Measurements from ENCODE around the gene TULP4.
"Not testable (repeated sequence)": the region's sequence is repeated elsewhere in the genome, so short reads cannot be mapped to it uniquely, and the experiment has no call there.

The TULP4 gene

DNA sequence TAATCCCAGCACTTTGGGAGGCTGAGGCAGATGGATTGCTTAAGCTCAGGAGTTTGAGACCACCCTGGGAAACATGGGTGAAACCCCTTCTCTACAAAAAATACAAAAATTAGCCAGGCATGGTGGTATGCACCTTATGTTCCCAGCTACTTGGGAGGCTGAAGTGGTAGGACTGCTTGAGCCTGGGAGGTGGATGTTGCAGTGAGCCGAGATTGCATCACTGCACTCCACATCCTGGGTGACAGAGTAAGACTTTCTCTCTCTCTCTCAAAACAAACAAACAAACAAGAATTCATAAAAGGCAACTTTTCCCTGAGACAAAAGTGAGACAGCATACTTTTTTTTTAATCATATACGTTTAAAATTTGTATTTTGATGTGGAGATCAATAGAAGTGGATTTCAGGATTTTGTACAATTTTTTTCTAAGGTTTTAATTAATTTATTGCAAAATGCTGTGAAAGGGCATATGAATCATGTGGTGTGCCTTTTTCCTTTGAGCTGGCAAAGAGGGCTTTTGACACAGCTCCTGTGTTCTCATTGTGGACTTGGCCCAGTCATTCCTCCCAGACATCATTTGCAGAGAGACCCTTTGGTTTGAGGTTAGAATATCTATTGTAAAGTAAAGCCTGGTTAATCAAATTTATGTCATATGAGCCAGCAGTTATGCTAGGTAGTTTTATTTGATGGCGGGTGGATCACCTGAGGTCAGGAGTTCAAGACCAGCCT, 77.1 kb downstream of the TULP4 start:
- TF ChIP-seq, protein P1, sequence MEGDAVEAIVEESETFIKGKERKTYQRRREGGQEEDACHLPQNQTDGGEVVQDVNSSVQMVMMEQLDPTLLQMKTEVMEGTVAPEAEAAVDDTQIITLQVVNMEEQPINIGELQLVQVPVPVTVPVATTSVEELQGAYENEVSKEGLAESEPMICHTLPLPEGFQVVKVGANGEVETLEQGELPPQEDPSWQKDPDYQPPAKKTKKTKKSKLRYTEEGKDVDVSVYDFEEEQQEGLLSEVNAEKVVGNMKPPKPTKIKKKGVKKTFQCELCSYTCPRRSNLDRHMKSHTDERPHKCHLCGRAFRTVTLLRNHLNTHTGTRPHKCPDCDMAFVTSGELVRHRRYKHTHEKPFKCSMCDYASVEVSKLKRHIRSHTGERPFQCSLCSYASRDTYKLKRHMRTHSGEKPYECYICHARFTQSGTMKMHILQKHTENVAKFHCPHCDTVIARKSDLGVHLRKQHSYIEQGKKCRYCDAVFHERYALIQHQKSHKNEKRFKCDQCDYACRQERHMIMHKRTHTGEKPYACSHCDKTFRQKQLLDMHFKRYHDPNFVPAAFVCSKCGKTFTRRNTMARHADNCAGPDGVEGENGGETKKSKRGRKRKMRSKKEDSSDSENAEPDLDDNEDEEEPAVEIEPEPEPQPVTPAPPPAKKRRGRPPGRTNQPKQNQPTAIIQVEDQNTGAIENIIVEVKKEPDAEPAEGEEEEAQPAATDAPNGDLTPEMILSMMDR (IDR thresholded peaks at IDR 0.05; ENCODE audit: control insufficient read depth, insufficient read depth, low read depth, low read length, missing control alignments), result no peak
- no peak for DNase-seq (ENCODE audit: low read depth)
- H3K4me3 ChIP-seq (ENCODE audit: control insufficient read depth, low read depth, low read length), result no peak overlapping the region

DNA sequence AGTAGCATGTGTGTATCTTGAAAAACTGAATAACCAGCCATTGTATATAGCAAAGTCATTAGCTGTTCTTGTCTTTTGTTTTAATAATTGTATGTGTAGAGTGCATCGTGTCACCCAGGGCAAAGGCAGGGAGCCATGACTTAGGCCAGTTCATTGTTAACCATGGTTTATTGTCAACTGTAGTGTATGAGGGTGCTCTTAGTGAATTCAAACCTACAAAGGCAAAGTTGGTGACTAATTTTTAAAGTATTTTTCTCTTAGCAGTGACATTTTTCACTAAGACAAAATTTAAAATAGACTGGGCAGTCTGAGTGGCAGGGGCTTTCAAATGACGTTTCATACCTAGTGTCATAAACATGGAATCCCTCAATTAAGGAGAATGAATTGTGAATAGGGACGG, 79.0 kb downstream of the TULP4 start:
- no peak for DNase-seq (ENCODE audit: low read depth)
- H3K4me3 ChIP-seq (ENCODE audit: control insufficient read depth, low read depth, low read length), result no peak overlapping the region
- TF ChIP-seq, protein P1 (IDR thresholded peaks at IDR 0.05; ENCODE audit: control insufficient read depth, insufficient read depth, low read depth, low read length, missing control alignments), result no peak

DNA sequence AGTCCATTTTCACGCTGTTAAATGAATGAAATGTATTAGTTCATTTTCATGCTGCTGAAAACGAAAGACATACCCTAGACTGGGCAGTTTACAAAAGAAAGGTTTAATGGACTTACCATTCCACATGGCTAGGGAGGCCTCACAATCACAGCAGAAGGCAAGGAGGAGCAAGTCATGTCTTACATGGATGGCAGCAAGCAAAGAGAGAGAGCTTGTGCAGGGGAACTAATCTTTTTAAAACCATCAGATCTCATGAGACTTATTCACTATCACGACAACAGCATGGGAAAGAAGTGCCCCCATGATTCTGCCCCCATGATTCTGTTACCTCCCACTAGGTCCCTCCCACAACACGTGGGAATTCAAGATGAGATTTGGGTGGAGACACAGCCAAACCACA, 79.7 kb downstream of the TULP4 start:
- not testable (repeated sequence) for H3K4me3 ChIP-seq (ENCODE audit: control insufficient read depth, low read depth, low read length); DNase-seq (ENCODE audit: low read depth)

DNA sequence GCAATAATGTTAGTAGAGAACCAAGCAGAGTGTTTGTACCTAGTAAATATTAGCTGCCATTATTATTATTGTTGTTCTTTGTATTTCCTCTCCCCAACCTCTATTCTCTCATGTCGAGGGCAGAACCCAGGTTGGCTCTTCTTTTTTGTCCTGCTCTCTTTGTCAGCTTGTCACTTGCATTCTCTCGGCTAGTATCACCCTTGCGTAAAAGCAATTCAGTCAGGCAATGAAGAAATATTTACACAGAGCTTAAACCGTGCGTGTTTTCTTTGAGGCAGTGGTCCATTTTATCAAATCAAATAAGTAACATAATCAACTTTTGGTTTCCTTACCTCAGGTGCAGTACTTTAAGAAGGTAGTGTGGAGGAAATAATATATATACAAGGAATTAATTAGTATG, 83.9 kb downstream of the TULP4 start:
- TF ChIP-seq, protein P1 (IDR thresholded peaks at IDR 0.05; ENCODE audit: control insufficient read depth, insufficient read depth, low read depth, low read length, missing control alignments), result no peak
- no peak for DNase-seq (ENCODE audit: low read depth)
- H3K4me3 ChIP-seq (ENCODE audit: control insufficient read depth, low read depth, low read length), result no peak overlapping the region

DNA sequence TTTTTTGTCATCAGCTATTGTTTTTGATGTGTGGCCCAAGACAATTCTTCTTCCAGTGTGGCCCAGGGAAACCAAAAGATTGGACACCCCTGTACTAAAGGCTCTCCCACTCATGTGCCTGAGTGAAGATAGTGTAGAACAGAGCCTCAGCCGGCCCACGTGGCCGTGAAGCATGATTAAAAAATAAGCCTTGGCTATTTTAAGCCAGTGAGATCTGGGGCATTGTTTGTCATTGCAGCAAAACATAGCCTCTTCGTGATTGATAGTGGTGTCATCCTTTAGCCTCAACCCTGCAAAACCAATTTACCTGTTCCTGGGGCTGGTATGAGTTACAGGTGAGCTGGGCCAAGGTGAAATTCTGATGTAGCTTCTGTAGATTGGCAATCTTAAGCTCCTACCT, 85.3 kb downstream of the TULP4 start:
- no peak for DNase-seq (ENCODE audit: low read depth)
- TF ChIP-seq, protein P1 (IDR thresholded peaks at IDR 0.05; ENCODE audit: control insufficient read depth, insufficient read depth, low read depth, low read length, missing control alignments), result no peak
- H3K4me3 ChIP-seq (ENCODE audit: control insufficient read depth, low read depth, low read length), result no peak overlapping the region

DNA sequence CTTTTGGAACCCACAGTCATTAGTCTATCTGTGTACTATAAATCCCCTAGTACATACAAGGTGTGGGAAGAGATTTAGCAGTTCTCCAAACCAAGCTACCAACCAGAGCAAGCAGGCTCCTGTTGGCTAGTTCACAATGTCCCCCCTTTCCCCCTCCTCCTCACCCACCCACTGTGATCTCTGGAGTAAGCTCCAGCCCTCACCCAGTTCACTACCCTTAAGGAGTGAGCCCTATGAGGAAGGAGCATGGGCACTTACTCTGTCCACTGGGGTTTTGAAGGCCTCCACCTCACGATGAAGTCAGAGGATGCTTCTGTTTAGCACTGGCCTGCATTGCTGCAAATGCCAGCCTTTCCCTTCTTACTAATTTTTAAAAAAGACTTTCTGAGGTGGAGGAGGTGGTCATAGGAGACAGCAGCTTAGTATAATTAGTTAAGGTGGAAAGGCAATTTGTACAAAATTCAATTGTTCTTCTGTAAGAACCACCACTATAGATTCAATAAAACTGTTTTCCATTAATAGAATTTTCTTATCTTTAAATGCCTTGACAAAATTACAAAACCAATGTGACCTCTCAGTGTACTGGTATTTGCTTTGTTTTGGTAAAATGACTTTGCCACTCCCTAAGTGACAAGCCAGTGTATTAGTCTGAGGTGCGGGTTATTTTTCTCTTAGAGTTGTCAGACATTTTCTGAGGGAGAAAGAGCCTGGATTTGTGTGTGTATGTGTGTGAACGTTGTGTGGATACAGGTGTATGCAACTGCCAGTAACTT, 86.2 kb downstream of the TULP4 start:
- no peak overlapping the region for H3K4me3 ChIP-seq (ENCODE audit: control insufficient read depth, low read depth, low read length)
- no peak for DNase-seq (ENCODE audit: low read depth)
- TF ChIP-seq, protein P1 (IDR thresholded peaks at IDR 0.05; ENCODE audit: control insufficient read depth, insufficient read depth, low read depth, low read length, missing control alignments), result no peak

DNA sequence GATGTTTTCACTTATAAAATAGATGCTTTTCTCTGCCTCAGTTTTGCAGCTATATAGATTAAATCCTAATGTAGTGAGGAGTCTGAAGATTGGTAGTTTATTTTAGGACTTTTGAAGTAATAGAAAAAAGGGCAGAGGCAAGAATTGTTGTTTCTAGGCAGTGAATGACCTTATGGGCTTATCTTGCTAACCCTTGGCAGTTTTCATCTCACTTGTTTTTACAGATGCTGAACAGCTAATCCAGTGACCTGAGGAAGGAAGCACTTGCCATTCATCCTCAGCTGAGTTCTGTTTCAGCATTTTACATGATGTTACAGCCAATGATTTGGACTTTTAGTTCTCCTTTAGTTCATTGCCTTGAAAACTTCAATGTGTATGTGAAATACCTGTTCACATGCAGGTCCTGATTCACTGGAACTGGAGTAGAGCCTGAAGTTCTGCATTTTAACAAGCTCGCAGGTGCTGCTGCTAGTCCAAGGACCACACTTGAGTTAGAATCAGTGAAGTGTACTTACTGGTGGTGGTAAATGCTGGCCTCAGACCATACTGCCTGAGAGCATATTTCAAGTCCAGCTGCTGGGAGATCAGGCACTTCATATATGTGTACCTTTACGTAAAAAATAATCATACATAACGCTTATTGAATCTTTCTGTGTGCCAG, 86.9 kb downstream of the TULP4 start:
- no peak for DNase-seq (ENCODE audit: low read depth)
- TF ChIP-seq, protein P1 (IDR thresholded peaks at IDR 0.05; ENCODE audit: control insufficient read depth, insufficient read depth, low read depth, low read length, missing control alignments), result no peak
- H3K4me3 ChIP-seq (ENCODE audit: control insufficient read depth, low read depth, low read length), result no peak overlapping the region
